GM23338 (cell line): Measurements from ENCODE around the gene NLRC3. TPM values are rescaled to one million over a fixed set of nuclear protein-coding genes. Genes with fewer than 3 reads are reported as not detected.

ENCODE experiments used
- ATAC-seq: fragments of 200-7000 bp; cut with Tn5 transposase; 3 replicates; pipeline ENCODE4 v1.9.1; 2020
- DNase-seq: peaks from one replicate; pipeline ENCODE4 v3.0.0-alpha.2; 2015; ENCODE audit warnings: low spot score
- H2AFZ ChIP-seq: fragments of 200-600 bp; sonication (generic); 2 replicates; pipeline ENCODE4 v1.8.0; 2016; ENCODE audit warnings: antibody characterized with exemption, mild to moderate bottlenecking, moderate library complexity
- H3F3A ChIP-seq: fragments of 200-600 bp; sonication (generic); replicated peaks from 2 replicates; pipeline ENCODE4 v1.8.0; 2017; ENCODE audit warnings: antibody characterized with exemption, mixed run types, low read depth
- H3K27ac ChIP-seq: fragments of 200-600 bp; sonication (generic); 2 replicates; pipeline ENCODE4 v1.6.1; 2016; ENCODE audit warnings: low read depth
- H3K27me3 ChIP-seq: fragments of 200-600 bp; sonication (generic); 2 replicates; pipeline ENCODE4 v1.8.0; 2016; ENCODE audit warnings: mild to moderate bottlenecking, mixed run types, moderate library complexity; ENCODE audit not compliant: insufficient read depth
- H3K36me3 ChIP-seq: fragments of 200-600 bp; sonication (generic); 2 replicates; pipeline ENCODE4 v1.8.0; 2016; ENCODE audit warnings: mild to moderate bottlenecking; ENCODE audit not compliant: insufficient read depth
- H3K4me1 ChIP-seq: fragments of 200-600 bp; sonication (generic); 2 replicates; pipeline ENCODE4 v1.8.0; 2016; ENCODE audit warnings: mild to moderate bottlenecking, moderate library complexity; ENCODE audit not compliant: insufficient read depth
- H3K4me2 ChIP-seq: fragments of 200-600 bp; sonication (generic); 2 replicates; pipeline ENCODE4 v1.7.1; 2017; ENCODE audit warnings: mixed run types
- H3K4me3 ChIP-seq: fragments of 200-600 bp; sonication (generic); 2 replicates; pipeline ENCODE4 v1.6.1; 2016; ENCODE audit warnings: mixed run types
- H3K79me2 ChIP-seq: fragments of 200-600 bp; sonication (generic); replicated peaks from 2 replicates; pipeline ENCODE4 v1.8.0; 2017; ENCODE audit warnings: mild to moderate bottlenecking; ENCODE audit not compliant: insufficient read depth
- H3K9me2 ChIP-seq: fragments of 200-600 bp; sonication (generic); 2 replicates; pipeline ENCODE4 v1.8.0; 2017; ENCODE audit not compliant: insufficient read depth
- H4K20me1 ChIP-seq: fragments of 200-600 bp; sonication (generic); replicated peaks from 2 replicates; pipeline ENCODE4 v1.8.0; 2017; ENCODE audit warnings: mild to moderate bottlenecking; ENCODE audit not compliant: insufficient read depth
- H3K27ac Mint-ChIP-seq: 2 replicates; pipeline ENCODE4 v1.8.0; 2020; ENCODE audit warnings: inconsistent platforms, mild to moderate bottlenecking, moderate library complexity, mixed read lengths
- H3K27me3 Mint-ChIP-seq: 3 replicates; pipeline ENCODE4 v1.8.0; 2022; ENCODE audit warnings: low read depth, mild to moderate bottlenecking, moderate library complexity, mixed read lengths, inconsistent platforms; ENCODE audit not compliant: insufficient read depth, poor library complexity
- H3K36me3 Mint-ChIP-seq: 3 replicates; pipeline ENCODE4 v1.8.0; 2021; ENCODE audit warnings: low read depth, mild to moderate bottlenecking, inconsistent platforms, moderate library complexity, mixed read lengths
- H3K4me1 Mint-ChIP-seq: 3 replicates; pipeline ENCODE4 v1.8.0; 2020; ENCODE audit warnings: mild to moderate bottlenecking, inconsistent platforms, mixed read lengths
- H3K4me3 Mint-ChIP-seq: 3 replicates; pipeline ENCODE4 v1.8.0; 2021; ENCODE audit warnings: moderate library complexity, mild to moderate bottlenecking, inconsistent platforms, mixed read lengths
- H3K9me3 Mint-ChIP-seq: 3 replicates; pipeline ENCODE4 v1.8.0; 2020; ENCODE audit warnings: moderate library complexity, mild to moderate bottlenecking, inconsistent platforms, mixed read lengths
- CREB1 ChIP-seq: fragments of 250-450 bp; sonication (Bioruptor Pico); IDR thresholded peaks from 2 replicates; pipeline ENCODE4 v1.5.0; 2020; ENCODE audit warnings: low read depth, mild to moderate bottlenecking, moderate library complexity
- EZH2phosphoT487 ChIP-seq: fragments of 200-600 bp; sonication (generic); IDR thresholded peaks from one replicate; pipeline ENCODE4 v1.8.1; 2018; ENCODE audit warnings: antibody characterized with exemption; ENCODE audit not compliant: unreplicated experiment
- POLR2AphosphoS5 ChIP-seq: IDR thresholded peaks from 2 replicates; pipeline ENCODE4 v1.6.1; 2016; ENCODE audit warnings: antibody characterized with exemption, low read depth
- STAT1 ChIP-seq: IDR thresholded peaks from one replicate; pipeline ENCODE4 v1.6.1; 2016; ENCODE audit warnings: antibody characterized with exemption; ENCODE audit not compliant: unreplicated experiment
- polyA plus RNA-seq: library from polyadenylated mRNA; unstranded; fragments of >200 nt; fragmentation: Nextera tagmentation; extraction: Ambion mirVana; gene quantifications from 2 replicates; pipeline ENCODE4 v1.2.1, GENCODE V29; 2016
- total RNA-seq: library from RNA; depleted of rRNA; stranded (reverse); fragments of >200 nt; shearing (Covaris generic); gene quantifications from 2 replicates; pipeline ENCODE4 v1.2.3, GENCODE V29; 2014
- TF ChIP-seq, protein P1 (sequence below): fragments of 250-450 bp; sonication (Bioruptor Pico); IDR thresholded peaks from 2 replicates; pipeline ENCODE4 v1.5.0; 2020; ENCODE audit warnings: mild to moderate bottlenecking, moderate library complexity
- TF ChIP-seq, protein P2 (sequence below): IDR thresholded peaks from 2 replicates; pipeline ENCODE4 v1.6.1; 2016; ENCODE audit warnings: antibody characterized with exemption

The NLRC3 gene
- total and polyA plus RNA-seq, 2 experiments from 2014 or later, result 0.11 to 0.49 TPM

DNA sequence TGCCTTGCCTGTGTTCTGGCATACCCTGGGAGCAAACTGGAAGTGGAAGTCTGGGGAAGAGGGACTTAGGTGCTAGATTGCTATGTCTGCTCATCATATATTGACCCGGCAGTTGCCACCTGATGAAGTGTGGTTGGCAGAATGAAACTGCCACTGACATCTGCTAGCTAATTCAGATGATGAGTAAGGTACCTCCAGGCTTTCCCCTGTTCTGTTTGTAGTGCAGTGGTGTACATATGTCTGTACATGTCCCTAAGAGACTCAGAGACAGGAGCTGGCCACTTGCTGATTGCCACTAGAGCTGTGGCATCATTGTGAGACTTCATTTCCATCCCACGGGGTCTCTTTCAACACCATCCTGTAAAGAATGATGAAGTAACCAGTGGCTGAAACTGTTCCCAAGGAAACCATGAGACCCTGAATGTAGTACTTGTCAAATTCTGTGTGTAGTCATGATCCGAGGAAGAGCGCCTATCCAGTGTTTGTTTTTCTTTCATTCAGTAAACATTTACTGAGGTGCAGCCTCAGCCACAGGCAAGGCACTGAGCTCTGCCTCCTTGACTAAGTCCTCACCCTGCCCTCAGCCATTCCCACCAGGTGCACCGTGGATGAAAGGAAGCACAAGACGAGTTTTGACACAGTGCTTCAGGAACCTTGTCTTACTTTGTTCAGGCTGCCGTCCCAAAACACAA, 63.2 kb downstream of the NLRC3 start (continued):
- TF ChIP-seq, protein P1, sequence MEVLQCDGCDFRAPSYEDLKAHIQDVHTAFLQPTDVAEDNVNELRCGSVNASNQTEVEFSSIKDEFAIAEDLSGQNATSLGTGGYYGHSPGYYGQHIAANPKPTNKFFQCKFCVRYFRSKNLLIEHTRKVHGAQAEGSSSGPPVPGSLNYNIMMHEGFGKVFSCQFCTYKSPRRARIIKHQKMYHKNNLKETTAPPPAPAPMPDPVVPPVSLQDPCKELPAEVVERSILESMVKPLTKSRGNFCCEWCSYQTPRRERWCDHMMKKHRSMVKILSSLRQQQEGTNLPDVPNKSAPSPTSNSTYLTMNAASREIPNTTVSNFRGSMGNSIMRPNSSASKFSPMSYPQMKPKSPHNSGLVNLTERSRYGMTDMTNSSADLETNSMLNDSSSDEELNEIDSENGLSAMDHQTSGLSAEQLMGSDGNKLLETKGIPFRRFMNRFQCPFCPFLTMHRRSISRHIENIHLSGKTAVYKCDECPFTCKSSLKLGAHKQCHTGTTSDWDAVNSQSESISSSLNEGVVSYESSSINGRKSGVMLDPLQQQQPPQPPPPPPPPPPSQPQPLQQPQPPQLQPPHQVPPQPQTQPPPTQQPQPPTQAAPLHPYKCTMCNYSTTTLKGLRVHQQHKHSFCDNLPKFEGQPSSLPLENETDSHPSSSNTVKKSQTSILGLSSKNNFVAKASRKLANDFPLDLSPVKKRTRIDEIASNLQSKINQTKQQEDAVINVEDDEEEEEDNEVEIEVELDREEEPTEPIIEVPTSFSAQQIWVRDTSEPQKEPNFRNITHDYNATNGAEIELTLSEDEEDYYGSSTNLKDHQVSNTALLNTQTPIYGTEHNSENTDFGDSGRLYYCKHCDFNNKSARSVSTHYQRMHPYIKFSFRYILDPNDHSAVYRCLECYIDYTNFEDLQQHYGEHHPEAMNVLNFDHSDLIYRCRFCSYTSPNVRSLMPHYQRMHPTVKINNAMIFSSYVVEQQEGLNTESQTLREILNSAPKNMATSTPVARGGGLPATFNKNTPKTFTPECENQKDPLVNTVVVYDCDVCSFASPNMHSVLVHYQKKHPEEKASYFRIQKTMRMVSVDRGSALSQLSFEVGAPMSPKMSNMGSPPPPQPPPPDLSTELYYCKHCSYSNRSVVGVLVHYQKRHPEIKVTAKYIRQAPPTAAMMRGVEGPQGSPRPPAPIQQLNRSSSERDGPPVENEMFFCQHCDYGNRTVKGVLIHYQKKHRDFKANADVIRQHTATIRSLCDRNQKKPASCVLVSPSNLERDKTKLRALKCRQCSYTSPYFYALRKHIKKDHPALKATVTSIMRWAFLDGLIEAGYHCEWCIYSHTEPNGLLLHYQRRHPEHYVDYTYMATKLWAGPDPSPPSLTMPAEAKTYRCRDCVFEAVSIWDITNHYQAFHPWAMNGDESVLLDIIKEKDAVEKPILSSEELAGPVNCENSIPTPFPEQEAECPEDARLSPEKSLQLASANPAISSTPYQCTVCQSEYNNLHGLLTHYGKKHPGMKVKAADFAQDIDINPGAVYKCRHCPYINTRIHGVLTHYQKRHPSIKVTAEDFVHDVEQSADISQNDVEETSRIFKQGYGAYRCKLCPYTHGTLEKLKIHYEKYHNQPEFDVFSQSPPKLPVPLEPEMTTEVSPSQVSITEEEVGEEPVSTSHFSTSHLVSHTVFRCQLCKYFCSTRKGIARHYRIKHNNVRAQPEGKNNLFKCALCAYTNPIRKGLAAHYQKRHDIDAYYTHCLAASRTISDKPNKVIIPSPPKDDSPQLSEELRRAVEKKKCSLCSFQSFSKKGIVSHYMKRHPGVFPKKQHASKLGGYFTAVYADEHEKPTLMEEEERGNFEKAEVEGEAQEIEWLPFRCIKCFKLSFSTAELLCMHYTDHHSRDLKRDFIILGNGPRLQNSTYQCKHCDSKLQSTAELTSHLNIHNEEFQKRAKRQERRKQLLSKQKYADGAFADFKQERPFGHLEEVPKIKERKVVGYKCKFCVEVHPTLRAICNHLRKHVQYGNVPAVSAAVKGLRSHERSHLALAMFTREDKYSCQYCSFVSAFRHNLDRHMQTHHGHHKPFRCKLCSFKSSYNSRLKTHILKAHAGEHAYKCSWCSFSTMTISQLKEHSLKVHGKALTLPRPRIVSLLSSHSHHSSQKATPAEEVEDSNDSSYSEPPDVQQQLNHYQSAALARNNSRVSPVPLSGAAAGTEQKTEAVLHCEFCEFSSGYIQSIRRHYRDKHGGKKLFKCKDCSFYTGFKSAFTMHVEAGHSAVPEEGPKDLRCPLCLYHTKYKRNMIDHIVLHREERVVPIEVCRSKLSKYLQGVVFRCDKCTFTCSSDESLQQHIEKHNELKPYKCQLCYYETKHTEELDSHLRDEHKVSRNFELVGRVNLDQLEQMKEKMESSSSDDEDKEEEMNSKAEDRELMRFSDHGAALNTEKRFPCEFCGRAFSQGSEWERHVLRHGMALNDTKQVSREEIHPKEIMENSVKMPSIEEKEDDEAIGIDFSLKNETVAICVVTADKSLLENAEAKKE (CRISPR knock-in tag), result no peak

DNA sequence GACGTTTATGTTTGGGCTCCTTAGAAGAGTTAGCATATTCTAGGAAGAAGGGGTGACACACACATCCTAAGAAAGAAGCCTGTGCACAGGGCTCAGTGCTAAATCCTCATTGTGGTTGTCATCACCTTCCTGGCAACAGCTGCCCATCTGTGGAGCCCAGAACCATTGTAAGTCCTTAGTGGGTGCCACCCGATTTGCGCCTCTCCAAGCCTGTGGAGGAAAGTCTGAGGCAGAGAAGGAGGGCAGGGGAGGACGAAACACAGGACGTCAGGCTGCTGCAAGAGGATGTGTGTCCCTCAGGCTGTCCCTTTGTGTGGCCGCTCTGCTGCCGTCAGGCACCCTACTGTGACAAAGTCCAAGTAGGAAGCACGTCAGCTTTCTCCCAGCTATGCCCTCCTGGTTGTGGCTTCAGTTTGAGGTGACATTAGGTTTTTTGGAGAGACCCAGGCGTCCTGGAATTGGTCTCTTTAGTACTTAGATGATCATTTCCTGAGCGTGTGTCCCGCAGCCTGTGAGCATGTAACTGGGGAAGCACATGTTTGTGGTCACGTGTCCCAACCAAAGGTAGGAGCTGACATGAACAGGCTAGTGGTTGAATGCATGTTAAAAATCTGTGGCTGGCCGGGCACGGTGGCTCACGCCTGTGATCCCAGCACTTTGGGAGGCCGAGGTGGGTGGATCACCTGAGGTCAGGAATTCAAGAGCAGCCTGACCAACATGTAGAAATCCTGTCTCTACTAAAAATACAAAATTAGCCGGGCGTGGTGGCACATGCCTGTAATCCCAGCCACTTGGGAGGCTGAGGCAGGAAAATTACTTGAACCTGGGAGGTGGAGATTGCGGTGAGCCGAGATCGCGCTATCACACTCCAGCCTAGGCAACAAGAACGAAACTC, 65.7 kb downstream of the NLRC3 start:
- Histone ChIP-seq H3K9me2 (no peaks in the 10 kb centered on the region), H3K4me2 (no peak overlapping the region), H2AFZ (no peak overlapping the region), H3K79me2 (no peaks in the 10 kb centered on the region), H3K27ac (no peak overlapping the region), H3K27me3 (no peaks in the 10 kb centered on the region), H3F3A (no peaks in the 10 kb centered on the region), H3K4me3 (no peak overlapping the region), H3K36me3 (no peaks in the 10 kb centered on the region), H4K20me1 (peaks cover 8% of the 10 kb centered on the region; the same call in 1 of the 2 replicates), H3K4me1 (no peaks in the 10 kb centered on the region)
- H3K4me1 Mint-ChIP-seq, result no peaks in the 10 kb centered on the region
- no peak overlapping the region for H3K27ac Mint-ChIP-seq
- peaks cover 53% of the 10 kb centered on the region for H3K36me3 Mint-ChIP-seq
- peaks cover 4% of the 10 kb centered on the region for H3K27me3 Mint-ChIP-seq
- DNase-seq (no peak), ATAC-seq (no peak)
- no peaks in the 10 kb centered on the region; the same call in 2 of the 3 replicates for H3K9me3 Mint-ChIP-seq
- no peak overlapping the region for H3K4me3 Mint-ChIP-seq
- TF ChIP-seq CREB1 (CRISPR knock-in tag) (no peak), STAT1 (no peak), EZH2phosphoT487 (no peak), POLR2AphosphoS5 (no peak)
- TF ChIP-seq, protein P2, sequence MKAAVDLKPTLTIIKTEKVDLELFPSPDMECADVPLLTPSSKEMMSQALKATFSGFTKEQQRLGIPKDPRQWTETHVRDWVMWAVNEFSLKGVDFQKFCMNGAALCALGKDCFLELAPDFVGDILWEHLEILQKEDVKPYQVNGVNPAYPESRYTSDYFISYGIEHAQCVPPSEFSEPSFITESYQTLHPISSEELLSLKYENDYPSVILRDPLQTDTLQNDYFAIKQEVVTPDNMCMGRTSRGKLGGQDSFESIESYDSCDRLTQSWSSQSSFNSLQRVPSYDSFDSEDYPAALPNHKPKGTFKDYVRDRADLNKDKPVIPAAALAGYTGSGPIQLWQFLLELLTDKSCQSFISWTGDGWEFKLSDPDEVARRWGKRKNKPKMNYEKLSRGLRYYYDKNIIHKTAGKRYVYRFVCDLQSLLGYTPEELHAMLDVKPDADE, result no peak
- TF ChIP-seq, protein P1 (CRISPR knock-in tag), result no peak
